ENCODE measurements around the gene DUS1L. TPM values are rescaled to one million over a fixed set of nuclear protein-coding genes. Genes with fewer than 3 reads are reported as not detected.

DUS1L gene
- total RNA-seq, 4 donors from 2014 or later: 65.8 to 113 (median 89.8) TPM

GRCh38 chr17:82058230-82058854 lies 7.3 kb downstream of the DUS1L start:
- H3K4me3 ChIP-seq (ENCODE audit: low read depth, poor library complexity, severe bottlenecking): no peak overlapping the region
- WGBS, 2 donors: 74 to 78% methylated on average over 14 to 17 of the region's 17 CpGs
- TF ChIP-seq CTCF (IDR thresholded peaks at IDR 0.05) (no peak), POLR2A (IDR thresholded peaks at IDR 0.05) (no peak)
- DNase-seq (ENCODE audit: low spot score in 2 of 2): no peak
- intact Hi-C loops (cut with DNase I; ENCODE audit: low total_unique reads): no loop called here

GRCh38 chr17:82056729-82057621 lies 8.6 kb downstream of the DUS1L start:
- DNase-seq (ENCODE audit: low spot score in 2 of 2): no peak

DNA sequence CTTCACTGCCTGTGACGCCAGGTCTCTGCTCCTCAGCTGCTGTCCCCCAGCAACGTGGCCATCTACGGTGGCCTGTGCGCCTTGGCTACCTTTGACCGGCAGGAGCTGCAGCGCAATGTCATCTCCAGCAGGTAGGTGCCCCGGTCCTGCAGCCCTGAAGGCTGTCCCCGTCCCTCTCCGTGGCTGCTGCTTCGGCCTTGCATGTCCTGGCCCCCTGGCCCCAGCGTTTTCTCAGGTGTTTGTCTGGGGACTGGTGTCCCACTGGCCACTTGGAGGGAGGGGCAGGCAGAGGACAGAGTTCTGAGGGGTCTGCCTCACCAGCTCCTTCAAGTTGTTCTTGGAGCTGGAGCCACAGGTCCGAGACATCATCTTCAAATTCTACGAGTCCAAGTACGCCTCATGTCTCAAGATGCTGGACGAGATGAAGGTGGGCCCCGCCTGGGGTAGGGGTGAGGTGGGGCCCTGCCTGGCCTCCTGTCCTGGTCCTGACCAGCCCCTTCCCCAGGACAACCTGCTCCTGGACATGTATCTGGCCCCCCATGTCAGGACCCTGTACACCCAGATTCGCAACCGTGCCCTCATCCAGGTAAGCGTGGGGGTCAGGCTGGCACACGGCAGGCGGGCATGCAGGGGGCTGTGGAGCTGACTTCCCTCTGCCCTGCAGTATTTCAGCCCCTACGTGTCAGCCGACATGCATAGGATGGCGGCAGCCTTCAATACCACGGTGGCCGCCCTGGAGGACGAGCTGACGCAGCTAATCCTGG lies 9.5 kb downstream of the DUS1L start:
- no peak overlapping the region for H3K4me3 ChIP-seq (ENCODE audit: low read depth, poor library complexity, severe bottlenecking)
- 89 to 92% methylated on average over 24 to 25 of the region's 28 CpGs for WGBS, 2 donors
- intact Hi-C loops (cut with DNase I; ENCODE audit: low total_unique reads): no loop called here
- DNase-seq (ENCODE audit: low spot score in 2 of 2): no peak
- TF ChIP-seq POLR2A (IDR thresholded peaks at IDR 0.05) (no peak), CTCF (IDR thresholded peaks at IDR 0.05) (no peak)

More at GRCh38 chr17:82056729-82057621, 8.6 kb downstream of the DUS1L start:
- 81 to 84% methylated on average over 10 to 24 of the region's 29 CpGs for WGBS, 2 donors
- intact Hi-C loops (cut with DNase I; ENCODE audit: low total_unique reads): no loop called here
- no peak overlapping the region for H3K4me3 ChIP-seq (ENCODE audit: low read depth, poor library complexity, severe bottlenecking)
- TF ChIP-seq POLR2A (IDR thresholded peaks at IDR 0.05) (no peak), CTCF (IDR thresholded peaks at IDR 0.05) (no peak)

- WGBS, 2 donors: 82 to 87% methylated on average over 20 to 23 of the region's 26 CpGs
- no peak overlapping the region for H3K4me3 ChIP-seq (ENCODE audit: low read depth, poor library complexity, severe bottlenecking)
- TF ChIP-seq POLR2A (IDR thresholded peaks at IDR 0.05) (no peak), CTCF (IDR thresholded peaks at IDR 0.05) (no peak)
- intact Hi-C loops (cut with DNase I; ENCODE audit: low total_unique reads): no loop called here
- no peak for DNase-seq (ENCODE audit: low spot score in 2 of 2)
Measured at GRCh38 chr17:82055023-82055964, 10.3 kb downstream of the DUS1L start.
